Sciatic nerve (tissue), 2 donors: ENCODE data around the gene SPPL2C. TPM values are rescaled to one million over a fixed set of nuclear protein-coding genes. Genes with fewer than 3 reads are reported as not detected.

ENCODE experiments used
- ATAC-seq: fragments of 200-7000 bp; cut with Tn5 transposase; one replicate; pipeline ENCODE4 v1.9.1; 2020; ENCODE audit warnings: mild to moderate bottlenecking, moderate library complexity
- DNase-seq: peaks from one replicate; pipeline ENCODE4 v3.0.0-alpha.2; 2020; ENCODE audit warnings: low spot score
- intact Hi-C: fragments of 100-400 bp; cut with DNase I; formaldehyde crosslinking; loops from one replicate; pipeline ENCODE4 v1.14.2; 2022
- total RNA-seq: library from RNA; stranded (reverse); fragmentation: NEBNext Ultra II Directional; extraction: Animal tissue kit (Norgen Biotek cat#: 25700); gene quantifications from one replicate; pipeline ENCODE4 v1.2.1, GENCODE V29; 2021
- donor health status: DM: no; HTN: no; CAD: no.
- donor health status: DM: no; HTN: no; CAD: no.

SPPL2C gene
- not detected for total RNA-seq

DNA sequence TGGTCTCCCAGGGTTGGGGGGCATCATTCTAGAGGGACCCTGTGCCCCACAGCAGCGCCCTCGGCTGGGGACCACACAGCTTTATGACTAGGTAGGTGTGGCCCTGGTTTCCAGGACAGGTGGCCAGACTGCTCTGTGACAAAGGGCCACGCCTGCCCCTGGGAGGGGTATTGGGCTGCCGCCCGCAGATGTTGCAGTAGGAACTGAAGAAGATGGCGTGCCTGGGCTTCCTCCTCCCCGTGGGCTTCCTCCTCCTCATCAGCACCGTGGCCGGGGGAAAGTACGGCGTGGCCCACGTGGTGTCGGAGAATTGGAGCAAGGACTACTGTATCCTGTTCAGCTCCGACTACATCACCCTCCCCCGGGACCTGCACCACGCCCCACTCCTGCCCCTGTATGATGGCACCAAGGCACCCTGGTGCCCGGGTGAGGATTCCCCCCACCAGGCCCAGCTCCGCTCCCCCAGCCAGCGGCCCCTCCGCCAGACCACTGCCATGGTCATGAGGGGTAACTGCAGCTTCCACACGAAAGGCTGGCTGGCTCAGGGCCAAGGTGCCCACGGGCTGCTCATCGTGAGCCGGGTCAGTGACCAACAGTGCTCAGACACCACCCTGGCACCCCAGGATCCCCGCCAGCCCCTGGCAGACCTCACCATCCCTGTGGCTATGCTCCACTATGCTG, at the start of gene SPPL2C:
TSS of gene SPPL2C (plus strand) at position 187 of the 681 bp plus-strand sequence. CDS start at position 213, 26 bp downstream.
- intact Hi-C loops, result no loop called here
- DNase-seq (no peak), ATAC-seq (no peak)

DNA sequence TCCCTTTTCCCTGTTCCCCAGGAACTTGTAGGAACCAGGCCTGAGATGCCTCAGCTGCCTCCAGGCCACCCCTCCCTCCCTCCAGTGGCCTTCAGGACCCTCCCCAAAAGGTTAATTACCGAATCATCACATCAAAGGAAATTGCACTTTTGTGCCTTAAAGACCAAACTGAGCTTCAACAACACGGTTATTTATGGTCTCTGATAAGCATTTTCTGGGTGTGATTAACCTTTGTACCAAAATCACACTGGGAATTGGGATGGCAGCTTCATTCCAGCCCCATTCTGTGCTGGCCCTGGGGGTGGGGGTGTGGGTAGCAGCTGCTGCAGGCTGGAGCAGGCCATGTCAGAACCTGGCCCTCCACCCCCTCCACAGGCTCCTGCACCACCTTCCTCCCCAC, 43.9 kb upstream of the SPPL2C start:
- intact Hi-C loops, result loop anchor here (2.0 kb wide), 1 partner anchor 20 kb away; no protein-coding TSS in a partner anchor
- DNase-seq (no peak), ATAC-seq (no peak)

DNA sequence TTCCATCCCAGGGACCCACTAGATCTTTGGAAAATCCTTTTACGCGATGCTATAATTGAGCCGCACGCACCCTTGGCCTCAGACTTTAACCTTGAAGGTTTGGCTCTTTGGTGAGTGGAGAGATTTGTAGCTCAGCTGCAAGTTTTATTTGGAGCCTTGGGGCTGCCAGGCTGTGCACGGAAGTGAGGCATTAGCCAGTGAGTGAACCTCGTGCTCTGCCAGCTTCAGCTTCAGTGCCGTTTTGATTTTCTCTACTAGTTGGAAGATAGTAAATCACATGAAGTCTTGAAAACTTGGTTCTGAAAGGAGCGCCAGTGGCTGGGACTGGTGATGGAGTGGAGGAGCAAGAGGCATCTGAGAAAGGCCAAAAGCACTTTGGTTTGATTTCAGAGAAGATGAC, 43.3 kb upstream of the SPPL2C start:
- ATAC-seq, result no peak
- intact Hi-C loops, result loop anchor here (2.0 kb wide), 1 partner anchor 21 kb away; no protein-coding TSS in a partner anchor
- DNase-seq, result no peak

DNA sequence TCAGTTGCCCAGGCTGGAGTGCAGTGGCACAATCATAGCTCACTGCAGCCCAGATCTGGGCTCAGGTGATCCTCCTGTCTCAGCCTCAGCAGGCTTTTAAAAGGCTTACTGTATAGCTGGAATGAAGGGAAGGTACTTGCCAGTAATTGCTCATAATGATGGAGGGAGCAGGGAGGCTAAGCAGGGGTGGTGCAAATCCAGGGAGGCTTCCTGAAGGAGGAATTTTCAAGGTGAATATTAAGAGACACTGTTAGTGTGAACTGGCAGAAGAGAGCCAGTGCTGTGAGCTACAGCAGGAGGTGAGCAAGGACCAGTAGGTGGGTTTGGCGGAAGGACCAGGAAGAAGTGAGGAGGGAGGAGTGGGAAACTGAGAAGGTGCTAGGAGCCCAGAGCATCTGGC, 35.8 kb upstream of the SPPL2C start:
- no peak for ATAC-seq
- DNase-seq, result no peak
- intact Hi-C loops, result no loop called here

GRCh38 chr17:45809499-45809898, 35.2 kb upstream of the SPPL2C start:
- DNase-seq (no peak), ATAC-seq (no peak)
- intact Hi-C loops, result no loop called here

DNA sequence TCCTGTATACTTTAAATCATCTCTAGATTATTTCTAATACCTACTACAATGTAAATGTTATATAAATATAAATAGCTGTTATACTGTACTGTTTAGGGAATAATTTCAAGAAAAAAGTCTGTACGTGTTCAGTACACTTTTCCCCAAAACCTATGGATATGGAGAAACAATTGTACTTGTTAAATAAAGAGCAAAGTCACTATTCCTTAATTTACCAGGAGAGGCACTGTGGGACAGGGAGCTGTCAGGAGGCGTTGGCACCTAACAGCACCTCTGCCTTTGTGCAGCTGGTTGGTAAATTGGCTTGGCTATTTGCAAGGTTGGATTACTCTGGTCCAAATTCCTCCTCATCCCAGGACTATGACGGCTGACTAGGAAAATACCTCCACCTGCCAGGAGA, 32.6 kb upstream of the SPPL2C start:
- intact Hi-C loops, result no loop called here
- ATAC-seq (no peak), DNase-seq (no peak)

DNA sequence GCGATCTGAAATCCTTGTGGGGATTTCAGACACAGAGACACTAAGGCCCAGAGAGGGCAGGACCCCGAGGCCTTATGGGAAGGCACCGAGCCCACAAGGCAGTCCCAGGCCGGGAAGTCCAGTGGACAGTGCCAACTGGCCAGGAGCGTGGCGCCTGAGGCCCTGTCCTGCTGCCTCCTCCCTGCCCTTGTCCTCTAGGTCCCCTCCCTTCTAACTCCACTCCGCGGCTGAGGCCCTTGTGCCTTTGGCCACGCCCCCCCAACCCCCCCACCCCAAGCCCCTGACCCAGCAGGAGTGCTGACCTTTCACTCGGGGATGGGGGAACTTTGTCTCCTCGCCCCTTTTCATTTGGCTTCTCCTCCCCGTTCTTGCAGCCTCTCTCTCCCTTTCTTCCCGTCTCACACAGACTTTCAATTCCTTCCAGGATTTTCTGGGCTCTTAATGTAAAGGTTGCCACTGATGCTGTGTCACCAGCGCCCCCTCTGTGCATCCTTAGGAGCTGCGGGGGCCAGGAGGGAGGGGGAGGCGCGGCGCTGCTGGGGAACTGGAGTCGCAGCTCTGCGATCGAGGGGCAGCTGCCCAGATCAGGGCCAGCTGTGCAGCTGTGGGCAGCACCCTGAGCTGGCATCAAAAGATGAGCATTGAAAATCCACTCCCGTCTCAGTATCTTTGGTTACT, 31.5 kb upstream of the SPPL2C start:
- intact Hi-C loops, result no loop called here
- no peak for ATAC-seq

DNA sequence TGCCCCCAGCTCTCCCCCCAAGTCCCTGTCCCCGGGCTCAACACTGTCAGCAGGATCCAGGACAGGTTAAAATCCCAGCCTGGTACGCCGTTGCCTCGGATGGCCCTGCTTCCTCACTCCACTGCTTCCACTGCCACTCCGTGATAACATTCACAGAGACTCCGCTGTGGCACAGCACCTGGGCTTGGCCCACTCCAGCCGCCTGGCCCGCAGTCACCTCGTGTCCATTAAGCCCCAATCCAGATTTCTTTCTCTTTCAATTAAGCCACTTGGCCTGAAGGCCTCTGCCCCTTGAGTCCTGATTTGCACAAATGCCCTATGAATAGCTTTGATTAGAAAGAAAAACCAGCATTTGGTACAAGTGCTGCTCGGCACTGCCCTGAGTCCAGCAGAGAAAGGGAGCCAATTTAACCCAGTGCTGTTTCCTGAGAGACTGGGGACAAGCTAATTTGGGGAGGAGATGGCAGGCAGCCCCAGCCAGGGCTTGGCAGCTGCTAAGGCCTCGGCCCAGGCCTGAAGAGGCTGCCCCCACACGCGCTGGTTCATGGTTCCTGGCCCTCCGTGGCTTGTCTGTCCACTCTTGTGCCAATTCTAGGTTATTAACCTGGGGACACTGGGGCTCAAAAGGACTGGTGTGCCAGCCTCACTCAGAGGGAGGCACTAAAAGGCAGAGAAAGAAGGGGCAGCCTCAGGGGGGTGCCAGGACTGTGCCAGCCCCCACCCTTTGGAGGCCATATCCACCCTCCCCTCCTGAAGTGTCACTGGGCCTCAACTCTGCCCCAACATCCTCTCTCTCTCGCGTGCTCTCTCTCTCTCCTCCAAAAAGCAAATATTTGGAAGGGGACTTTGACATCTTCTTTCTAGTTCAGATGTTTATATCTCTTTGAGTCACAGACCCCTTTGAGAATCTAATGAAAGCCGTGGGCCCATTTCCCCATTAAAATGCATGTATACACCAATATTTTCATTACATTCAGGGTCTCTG, 29.8 kb upstream of the SPPL2C start:
- no peak for ATAC-seq
- intact Hi-C loops, result no loop called here
- no peak for DNase-seq

More for the DNA sequence above, 31.5 kb upstream of the SPPL2C start:
- no peak for DNase-seq

GRCh38 chr17:45815752-45816151, 28.9 kb upstream of the SPPL2C start:
- no peak for ATAC-seq
- intact Hi-C loops, result no loop called here
- no peak for DNase-seq

DNA sequence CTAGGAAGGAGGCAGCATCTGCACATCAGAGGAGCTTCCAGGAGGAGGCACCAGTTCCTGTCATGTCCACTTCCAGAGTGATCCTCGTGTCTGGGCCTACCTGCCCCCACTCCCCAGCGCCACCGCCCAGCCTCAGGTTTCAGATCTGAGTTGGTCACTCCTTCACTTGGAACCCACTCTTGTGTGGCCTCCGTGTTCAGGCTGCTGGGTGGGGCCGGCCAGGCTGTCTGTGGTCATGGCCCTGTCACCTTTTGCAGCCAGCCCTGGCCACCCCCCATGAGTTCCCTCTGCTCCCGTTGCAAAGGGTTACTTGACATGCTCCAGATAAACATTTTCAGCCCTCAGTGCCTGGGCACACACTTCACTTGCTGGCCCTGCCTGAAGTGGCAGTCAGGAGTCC, 26.6 kb upstream of the SPPL2C start:
- intact Hi-C loops, result no loop called here
- no peak for DNase-seq
- no peak for ATAC-seq

DNA sequence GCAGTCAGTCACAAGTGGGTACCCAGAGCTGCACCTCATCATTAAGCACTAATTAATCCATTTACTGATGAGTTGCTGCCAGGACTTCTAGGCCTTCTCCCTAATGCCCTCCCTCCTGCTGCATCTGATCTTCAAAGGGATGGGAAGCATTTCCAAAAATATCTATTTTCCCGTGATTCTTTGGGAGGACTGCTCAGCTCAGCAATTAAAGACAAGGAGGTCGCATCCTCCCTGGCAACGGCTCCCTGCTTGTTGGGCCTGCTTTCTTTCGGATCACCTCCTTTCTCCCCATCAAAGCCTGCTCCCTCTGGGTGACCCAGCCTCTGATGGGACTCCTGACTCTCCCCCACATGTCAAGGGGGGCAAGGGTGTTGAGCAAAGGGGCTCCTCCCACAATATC, 26.0 kb upstream of the SPPL2C start:
- DNase-seq (no peak), ATAC-seq (no peak)
- intact Hi-C loops, result no loop called here

DNA sequence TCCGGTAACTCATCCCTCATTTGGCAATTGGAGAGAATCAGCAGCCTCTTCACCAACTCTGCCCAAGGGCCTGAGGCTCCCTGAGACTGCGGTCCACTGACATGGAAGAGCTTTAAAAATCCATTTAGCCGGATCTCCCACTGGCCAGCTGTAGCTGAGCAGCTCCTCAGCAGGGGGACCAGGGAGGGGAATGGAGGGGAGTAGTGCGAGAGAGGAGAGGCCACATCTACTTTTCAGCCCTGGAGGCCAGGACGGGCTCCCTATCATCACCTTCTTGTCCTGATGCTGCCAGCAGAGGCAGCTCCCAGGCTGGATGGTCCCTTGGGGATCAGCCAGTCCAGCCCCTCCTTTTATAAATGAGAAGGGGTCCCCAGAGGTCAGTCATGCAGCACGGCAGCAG, 25.0 kb upstream of the SPPL2C start:
- intact Hi-C loops, result no loop called here
- no peak for ATAC-seq
- no peak for DNase-seq

DNA sequence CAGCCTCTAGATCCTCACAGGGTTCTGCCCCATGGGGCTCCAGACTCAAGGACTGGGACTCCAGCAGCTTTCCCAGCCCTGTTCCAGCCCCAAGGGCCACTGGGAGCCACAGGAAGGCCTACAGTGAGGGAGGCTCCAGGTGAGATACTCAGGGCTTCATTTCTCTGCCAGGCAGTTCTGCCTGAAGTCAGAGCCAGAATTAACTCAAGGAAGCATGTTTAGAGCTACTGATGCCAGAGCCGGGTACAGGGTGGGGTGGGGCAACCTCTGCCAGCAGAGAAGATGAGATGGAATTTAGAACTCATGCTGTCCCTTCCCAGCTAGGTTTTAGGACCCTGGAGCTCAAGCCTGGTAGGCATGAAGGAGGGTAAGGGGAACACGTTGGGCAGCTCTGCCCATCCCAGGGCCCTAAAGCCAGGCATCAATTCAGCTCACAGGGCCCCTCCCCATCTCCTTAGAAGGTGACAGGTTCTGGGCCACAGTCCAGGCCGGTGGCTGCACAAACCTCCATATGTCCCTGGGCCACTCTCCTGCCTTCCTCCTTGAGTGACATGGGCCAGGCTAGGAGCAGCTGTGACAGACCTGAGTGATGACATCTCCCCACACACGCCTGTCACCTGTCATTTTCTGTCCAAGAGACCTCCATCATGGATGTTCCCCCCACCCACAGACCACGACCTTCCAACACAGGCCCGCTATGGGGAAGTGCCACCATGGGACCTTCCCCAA, 24.5 kb upstream of the SPPL2C start:
- DNase-seq (no peak), ATAC-seq (no peak)
- intact Hi-C loops, result no loop called here

DNA sequence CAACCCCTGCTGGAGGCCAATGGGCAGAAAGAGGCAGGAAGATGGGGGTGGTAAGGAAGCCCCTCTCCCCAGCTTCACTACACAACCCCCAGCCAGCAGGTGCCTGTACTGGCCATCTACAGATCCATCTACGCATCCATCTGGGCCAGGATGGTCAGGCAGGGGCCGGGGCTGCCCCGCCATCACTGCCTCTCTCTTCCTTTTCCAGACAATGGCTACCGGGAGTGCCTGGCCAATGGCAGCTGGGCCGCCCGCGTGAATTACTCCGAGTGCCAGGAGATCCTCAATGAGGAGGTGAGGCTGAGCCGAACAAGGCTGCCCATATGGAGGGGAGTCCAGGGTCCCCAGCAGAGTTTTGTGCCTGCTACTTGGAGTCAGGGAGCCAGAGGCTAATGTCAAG, 23.5 kb upstream of the SPPL2C start:
- DNase-seq, result no peak
- intact Hi-C loops, result no loop called here

GRCh38 chr17:45823598-45823997, 21.1 kb upstream of the SPPL2C start:
- intact Hi-C loops, result no loop called here
- ATAC-seq (no peak), DNase-seq (no peak)

More for the DNA sequence above, 23.5 kb upstream of the SPPL2C start:
- no peak for ATAC-seq

DNA sequence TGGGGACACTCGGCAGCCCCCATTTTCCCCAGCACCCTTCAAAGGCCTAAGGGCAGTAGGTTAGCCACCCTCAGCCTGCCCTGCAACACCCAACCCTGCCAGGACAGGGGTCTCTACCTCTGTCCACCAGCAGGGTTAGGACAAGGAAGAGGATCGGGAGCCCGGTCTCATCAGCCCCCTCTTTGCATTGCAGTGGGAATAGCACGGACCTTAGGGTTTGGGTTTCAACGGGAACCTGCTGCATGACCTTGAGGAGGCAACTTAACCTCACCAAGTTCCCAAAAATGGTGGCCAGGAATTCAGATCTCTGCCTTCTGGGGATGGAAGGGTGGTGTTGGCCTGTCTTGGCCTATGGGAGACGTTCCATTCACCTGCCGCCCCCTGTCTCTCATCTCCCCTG, 20.2 kb upstream of the SPPL2C start:
- DNase-seq (no peak), ATAC-seq (no peak)
- intact Hi-C loops, result no loop called here

GRCh38 chr17:45824901-45825492, 19.7 kb upstream of the SPPL2C start:
- DNase-seq, result no peak
- intact Hi-C loops, result no loop called here
- no peak for ATAC-seq

DNA sequence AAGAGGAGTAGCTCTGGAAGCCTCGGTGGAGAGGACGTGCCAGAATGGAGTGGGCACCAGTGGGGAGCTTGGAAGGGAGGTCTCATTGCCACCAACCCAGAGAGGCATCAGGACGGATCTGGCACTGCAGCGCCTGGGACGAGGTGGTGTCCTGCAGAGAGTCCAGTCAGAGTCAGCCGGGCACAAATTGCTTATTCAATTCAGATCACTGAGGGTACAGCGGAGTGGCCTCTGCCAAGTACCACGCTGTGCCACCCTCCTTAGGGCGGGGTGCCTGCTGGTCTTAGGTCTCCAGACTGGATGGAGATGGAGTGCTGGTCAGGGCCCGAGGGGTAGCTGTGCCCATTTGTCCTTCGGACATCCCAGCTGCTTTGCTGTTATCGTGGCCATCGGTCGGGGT, 18.9 kb upstream of the SPPL2C start:
- ATAC-seq, result no peak
- intact Hi-C loops, result no loop called here
- no peak for DNase-seq
